AG04450 (cell line): ENCODE data around the gene CTSC. TPM values are rescaled to one million over a fixed set of nuclear protein-coding genes. Genes with fewer than 3 reads are reported as not detected.

Experiments used
- CTCF ChIA-PET: fragments of 300-600, 350-600 bp; formaldehyde crosslinking; extraction: SDS; loops from one replicate; lab custom pipeline; 2022; ENCODE audit warnings: antibody characterized with exemption, inconsistent platforms; lab: Charles Lee
- POLR2A ChIA-PET: fragments of 350-600 bp; formaldehyde crosslinking; extraction: SDS; loops from one replicate; lab custom pipeline; 2021; ENCODE audit warnings: antibody characterized with exemption, inconsistent platforms; lab: Yijun Ruan, JAX
- DNase-seq: peaks from one replicate; pipeline ENCODE4 v3.0.0-alpha.2; 2011; ENCODE audit warnings: low read depth, low spot score
- H3K27ac ChIP-seq: one replicate; pipeline ENCODE4 v1.5.1; 2012; ENCODE audit warnings: low read depth, low read length, control low read depth
- H3K27me3 ChIP-seq: one replicate; pipeline ENCODE4 v1.6.0; 2012; ENCODE audit warnings: low read length; ENCODE audit not compliant: control insufficient read depth, insufficient read depth
- H3K4me3 ChIP-seq: 2 replicates; pipeline ENCODE4 v1.5.1; 2011; ENCODE audit warnings: mild to moderate bottlenecking, low read depth, low read length, control low read depth
- H3K9me3 ChIP-seq: 2 replicates; pipeline ENCODE4 v1.5.1; 2012; ENCODE audit warnings: low read length; ENCODE audit not compliant: control insufficient read depth, insufficient read depth
- polyA plus RNA-seq: library from polyadenylated mRNA; depleted of rRNA; stranded (reverse); fragments of >200 nt; gene quantifications from 2 replicates; pipeline ENCODE4 v1.2.3, GENCODE V29; 2011
- TF ChIP-seq, protein P1 (sequence below): IDR thresholded peaks from 2 replicates; pipeline ENCODE4 v1.5.1; 2011; ENCODE audit warnings: low read depth, low read length, control low read depth, inconsistent platforms

The CTSC gene
- polyA plus RNA-seq, 1 experiment, result 565 TPM

DNA sequence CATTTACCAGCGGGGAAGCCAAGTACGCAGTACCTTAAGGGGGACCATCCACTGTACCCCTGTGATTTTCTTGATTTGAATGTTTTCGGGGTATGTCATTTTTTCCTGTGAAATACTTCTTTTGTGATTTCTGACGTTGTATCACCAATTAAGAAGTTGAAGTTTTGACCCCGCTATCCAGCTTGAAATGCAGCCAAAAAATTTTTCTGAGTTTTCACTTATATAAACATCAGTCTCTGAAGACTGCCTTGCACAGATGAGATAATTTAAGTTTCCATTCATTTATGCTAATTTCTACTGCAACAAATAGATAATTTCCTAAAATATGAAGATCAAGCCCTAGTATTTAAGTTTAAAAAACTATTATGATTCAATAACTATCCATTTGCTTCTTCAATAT is 20.0 kb downstream of the CTSC start:
- H3K4me3 ChIP-seq, result no peak overlapping the region
- H3K27me3 ChIP-seq, result no peaks in the 10 kb centered on the region
- H3K9me3 ChIP-seq, result no peaks in the 10 kb centered on the region
- TF ChIP-seq, protein P1, sequence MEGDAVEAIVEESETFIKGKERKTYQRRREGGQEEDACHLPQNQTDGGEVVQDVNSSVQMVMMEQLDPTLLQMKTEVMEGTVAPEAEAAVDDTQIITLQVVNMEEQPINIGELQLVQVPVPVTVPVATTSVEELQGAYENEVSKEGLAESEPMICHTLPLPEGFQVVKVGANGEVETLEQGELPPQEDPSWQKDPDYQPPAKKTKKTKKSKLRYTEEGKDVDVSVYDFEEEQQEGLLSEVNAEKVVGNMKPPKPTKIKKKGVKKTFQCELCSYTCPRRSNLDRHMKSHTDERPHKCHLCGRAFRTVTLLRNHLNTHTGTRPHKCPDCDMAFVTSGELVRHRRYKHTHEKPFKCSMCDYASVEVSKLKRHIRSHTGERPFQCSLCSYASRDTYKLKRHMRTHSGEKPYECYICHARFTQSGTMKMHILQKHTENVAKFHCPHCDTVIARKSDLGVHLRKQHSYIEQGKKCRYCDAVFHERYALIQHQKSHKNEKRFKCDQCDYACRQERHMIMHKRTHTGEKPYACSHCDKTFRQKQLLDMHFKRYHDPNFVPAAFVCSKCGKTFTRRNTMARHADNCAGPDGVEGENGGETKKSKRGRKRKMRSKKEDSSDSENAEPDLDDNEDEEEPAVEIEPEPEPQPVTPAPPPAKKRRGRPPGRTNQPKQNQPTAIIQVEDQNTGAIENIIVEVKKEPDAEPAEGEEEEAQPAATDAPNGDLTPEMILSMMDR, result no peak
- DNase-seq, result no peak
- POLR2A ChIA-PET, result interaction anchor here (0.6 to 0.7 kb wide), 2 partner anchors 20 to 656 kb away, joined by 4 to 5 read pairs; partner anchors contain the start of gene CTSC
- no peak overlapping the region for H3K27ac ChIP-seq
- CTCF ChIA-PET, result no interaction called here

DNA sequence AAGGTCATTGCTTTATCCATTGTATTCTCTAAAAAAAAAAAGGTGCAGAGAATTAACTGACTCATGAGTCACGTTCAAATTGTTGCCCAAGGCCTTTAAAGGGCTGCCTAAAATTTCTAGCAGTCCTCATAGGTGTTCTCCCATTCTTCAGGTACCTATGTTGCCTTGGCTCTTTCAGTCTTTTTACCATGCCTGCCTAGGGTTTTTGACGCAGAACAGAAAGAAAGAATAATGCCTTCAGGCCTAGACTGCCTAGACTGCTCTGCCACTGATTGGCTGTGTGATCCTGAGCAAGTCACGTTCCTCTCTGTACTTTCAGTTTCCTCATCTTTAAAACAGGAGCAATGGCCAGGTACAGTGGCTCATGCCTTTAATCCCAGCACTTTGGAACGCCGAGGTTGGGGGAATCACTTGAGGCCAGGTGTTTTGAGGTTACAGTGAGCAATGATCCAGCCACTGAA is 21.5 kb downstream of the CTSC start:
- H3K4me3 ChIP-seq, result no peak overlapping the region
- H3K27ac ChIP-seq, result no peak overlapping the region
- TF ChIP-seq, protein P1, result no peak
- H3K27me3 ChIP-seq, result no peaks in the 10 kb centered on the region
- no peaks in the 10 kb centered on the region for H3K9me3 ChIP-seq
- CTCF ChIA-PET, result no interaction called here
- POLR2A ChIA-PET, result interaction anchor here (0.6 kb wide), 1 partner anchor 13 kb away, joined by 3 read pairs; no protein-coding TSS in a partner anchor
- DNase-seq, result no peak

DNA sequence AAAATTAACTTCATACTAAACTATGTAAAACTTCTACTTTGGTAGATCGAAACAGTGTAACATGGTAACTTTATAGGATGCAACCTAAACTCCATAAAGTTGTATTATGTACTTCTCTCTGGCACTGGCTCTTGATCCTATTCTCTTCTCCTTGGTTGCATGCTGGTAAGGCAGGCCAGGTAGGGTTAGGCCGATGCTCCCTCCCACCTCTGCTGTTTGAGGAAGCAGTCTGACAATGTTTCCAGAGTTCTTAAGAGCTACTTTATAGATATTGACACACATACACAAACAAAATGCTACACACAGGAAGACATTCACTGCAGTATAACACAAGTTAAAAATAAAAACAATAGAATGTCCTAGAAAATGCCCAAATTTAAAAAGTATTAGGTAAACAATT is 22.5 kb downstream of the CTSC start:
- CTCF ChIA-PET, result no interaction called here
- no peaks in the 10 kb centered on the region for H3K27me3 ChIP-seq

DNA sequence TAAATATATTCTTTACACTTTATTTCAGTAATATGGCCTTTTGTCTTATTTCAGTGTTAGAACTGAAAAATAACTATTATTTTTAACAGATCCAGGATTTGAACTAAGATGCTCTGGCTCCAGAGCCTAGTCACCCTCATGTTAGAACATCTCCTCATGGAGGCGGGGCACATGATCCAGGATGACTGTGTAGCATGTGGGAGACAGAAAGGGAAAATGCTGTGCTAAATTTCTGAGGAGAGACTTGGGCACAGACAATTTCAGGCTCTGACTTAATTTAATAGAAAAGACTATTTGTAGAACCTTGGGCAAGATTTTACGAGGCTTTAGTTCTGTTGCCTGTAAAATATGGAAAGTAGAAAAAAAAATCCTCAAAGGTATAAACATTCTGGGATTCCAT is 24.1 kb downstream of the CTSC start:
- TF ChIP-seq, protein P1, result no peak
- Histone ChIP-seq H3K4me3 (no peak overlapping the region), H3K27ac (no peak overlapping the region), H3K27me3 (no peaks in the 10 kb centered on the region), H3K9me3 (no peaks in the 10 kb centered on the region)
- ChIA-PET CTCF (no interaction called here), POLR2A (no interaction called here)
- no peak for DNase-seq

More for the DNA sequence above, 22.5 kb downstream of the CTSC start:
- Histone ChIP-seq H3K9me3 (no peaks in the 10 kb centered on the region), H3K27ac (no peak overlapping the region), H3K4me3 (no peak overlapping the region)
- no peak for DNase-seq
- TF ChIP-seq, protein P1, result no peak
- POLR2A ChIA-PET, result no interaction called here

DNA sequence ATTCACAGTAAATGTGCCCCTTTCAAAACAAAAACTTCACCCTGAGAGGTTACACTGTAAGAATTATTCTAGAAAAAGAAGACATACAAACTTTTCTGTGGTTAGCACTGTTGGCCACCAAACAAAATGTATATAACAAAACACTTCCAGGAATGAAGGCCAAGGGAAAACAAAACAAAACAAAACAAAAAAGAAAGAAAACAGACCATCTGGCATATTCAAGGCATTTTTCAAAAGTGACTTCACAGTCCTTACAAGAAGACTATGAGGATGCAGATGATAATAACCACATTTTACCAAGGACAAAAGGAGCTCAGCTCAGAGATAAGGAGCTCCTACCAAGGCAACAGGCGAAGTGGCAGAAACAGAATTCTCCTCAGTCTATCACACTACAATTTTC is 24.9 kb downstream of the CTSC start:
- ChIA-PET CTCF (no interaction called here), POLR2A (no interaction called here)
- Histone ChIP-seq H3K27me3 (no peaks in the 10 kb centered on the region), H3K4me3 (no peak overlapping the region), H3K9me3 (no peaks in the 10 kb centered on the region), H3K27ac (no peak overlapping the region)
- no peak for DNase-seq
- TF ChIP-seq, protein P1, result no peak
